Peyer's patch (tissue), 4 donors: ENCODE results near the gene MCUB.

Experiments used
- CTCF ChIP-seq, 6 experiments: fragments of 450-650 bp in 4 of 6; fragments of 200-600 bp in 2 of 6; sonication (generic) in 1 of 6; IDR thresholded peaks; one replicate each; pipeline ENCODE4 v1.5.1; 2017 to 2019; ENCODE audit warnings: antibody characterized with exemption in 6 of 6, mild to moderate bottlenecking in 3 of 6, moderate library complexity in 1 of 6
- POLR2A ChIP-seq, 2 donors: fragments of 450-650 bp; IDR thresholded peaks; one replicate each; pipeline ENCODE4 v1.5.1; 2017; ENCODE audit warnings: antibody characterized with exemption in 2 of 2, mild to moderate bottlenecking in 2 of 2, moderate library complexity in 2 of 2

DNA sequence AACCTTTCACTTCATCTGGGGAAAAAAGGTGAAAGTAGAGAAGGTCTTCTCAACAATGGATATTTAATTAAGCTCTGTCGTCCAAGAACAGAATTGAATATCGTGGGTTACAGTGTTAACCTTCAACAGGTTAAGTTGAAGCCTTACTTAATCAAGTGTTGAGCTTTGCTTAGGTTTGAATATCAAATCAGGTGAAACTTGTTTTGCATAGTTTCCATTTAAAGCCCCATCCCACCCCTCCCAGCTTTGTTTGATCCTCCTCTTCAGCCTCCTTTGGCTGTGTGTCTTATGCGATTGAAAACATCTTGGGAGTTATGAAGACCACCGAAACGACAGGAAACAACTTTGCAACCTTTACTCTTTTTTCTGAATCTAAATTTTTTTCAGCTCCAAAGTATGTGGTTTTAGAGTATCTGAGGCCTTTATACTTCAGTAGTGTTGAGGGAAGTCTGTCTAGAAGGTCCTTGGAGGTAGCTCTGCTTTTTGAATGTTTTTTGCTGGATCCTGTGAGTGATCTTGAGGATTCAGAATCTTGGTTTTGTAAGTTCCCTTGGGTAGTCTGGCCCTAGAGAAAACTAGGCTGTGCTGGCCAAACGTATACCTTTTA lies 39.1 kb downstream of the MCUB start:
- TF ChIP-seq CTCF (IDR thresholded peaks at IDR 0.05) (no peak), POLR2A (IDR thresholded peaks at IDR 0.05) (no peak)
